GM21447 (cell line): ENCODE measurements around the gene ATG16L2.
"Not testable (repeated sequence)": the region's sequence is repeated elsewhere in the genome, so short reads cannot be mapped to it uniquely, and the experiment has no call there.

ENCODE experiments used
- ATAC-seq: cut with Tn5 transposase; IDR thresholded peaks from one replicate; pipeline ENCODE4 v1.9.1; 2021; ENCODE audit not compliant: unreplicated experiment

ATG16L2 gene

DNA sequence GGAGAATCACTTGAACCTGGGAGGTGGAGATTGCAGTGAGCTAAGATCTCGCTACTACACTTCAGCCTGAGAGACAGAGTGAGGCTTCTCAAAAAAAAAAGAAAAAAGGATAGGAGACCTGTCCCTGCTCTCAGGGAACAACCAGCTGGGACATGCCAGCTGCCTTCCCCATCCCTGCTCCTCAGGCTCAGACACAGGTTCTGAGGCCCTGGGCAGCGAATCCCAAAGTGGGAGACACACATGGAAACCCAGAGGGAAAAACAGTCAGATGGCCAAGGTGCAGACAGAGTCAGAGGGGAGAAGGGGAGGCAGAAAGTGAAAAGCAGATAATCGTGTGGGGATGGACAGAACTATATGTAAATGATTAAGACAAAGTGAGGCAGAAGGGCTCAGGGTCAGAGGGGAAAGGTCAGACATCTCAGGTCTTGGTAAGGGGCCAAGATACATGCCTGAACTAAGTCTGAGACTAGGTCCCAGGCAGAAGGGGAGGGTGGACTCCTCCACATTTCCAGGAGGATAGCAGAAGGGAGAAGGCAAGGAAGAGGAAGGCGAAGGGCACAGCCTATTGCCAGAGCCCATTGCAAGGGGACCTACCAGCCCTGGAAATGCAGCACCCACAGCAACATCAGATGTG is 34.6 kb upstream of the ATG16L2 start:
- no peak for ATAC-seq

DNA sequence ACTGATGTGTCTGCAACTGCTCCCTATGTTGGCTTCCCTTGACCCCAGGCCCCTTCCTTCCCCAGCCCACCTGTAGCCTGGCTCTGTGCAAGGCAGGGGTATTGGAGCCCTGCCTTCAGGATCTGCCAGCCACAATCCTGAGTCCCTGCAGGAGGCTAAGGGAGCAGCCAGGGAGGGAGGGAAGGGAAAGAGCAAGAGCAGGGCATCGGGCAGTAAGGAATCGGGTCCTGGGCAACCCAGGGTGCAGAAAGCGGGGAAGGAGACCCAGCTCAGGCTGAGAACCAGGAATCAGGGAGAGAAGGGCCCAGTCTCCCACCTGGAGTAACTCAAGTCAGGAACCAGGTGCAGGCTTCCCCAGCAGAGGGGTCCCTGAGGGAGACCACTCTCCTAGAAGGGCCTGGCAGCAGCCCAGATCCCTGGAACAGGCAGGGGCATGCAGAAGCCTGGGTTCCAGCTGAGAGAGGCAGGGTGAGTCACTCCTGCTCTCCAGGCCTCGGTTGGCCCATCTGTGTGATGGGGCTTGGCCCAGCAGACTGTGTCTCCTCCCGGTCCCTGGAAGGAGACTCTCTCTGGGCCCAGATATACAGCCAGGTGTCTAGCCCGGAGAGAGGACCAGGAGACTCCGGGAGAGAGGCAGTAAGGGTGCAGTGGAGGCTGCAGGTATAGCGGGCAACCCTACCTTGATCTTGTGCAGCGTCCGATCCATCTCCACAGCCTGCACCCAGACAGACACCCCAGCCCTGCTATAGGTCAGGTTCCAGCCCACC is 33.7 kb upstream of the ATG16L2 start:
- ATAC-seq, result no peak

DNA sequence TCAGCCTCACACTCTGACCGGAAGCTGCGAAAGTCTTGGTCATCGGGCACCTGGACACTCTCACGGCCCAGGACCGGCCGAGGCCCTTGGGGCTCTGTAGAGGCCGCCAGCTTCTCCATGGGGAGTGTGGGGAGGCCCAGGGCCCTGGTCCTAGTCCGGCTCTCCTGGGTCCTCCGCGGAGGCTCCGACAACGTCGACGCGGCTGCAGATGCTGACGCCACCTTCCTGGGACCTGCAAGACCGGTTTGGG is 33.2 kb upstream of the ATG16L2 start:
- ATAC-seq, result no peak

DNA sequence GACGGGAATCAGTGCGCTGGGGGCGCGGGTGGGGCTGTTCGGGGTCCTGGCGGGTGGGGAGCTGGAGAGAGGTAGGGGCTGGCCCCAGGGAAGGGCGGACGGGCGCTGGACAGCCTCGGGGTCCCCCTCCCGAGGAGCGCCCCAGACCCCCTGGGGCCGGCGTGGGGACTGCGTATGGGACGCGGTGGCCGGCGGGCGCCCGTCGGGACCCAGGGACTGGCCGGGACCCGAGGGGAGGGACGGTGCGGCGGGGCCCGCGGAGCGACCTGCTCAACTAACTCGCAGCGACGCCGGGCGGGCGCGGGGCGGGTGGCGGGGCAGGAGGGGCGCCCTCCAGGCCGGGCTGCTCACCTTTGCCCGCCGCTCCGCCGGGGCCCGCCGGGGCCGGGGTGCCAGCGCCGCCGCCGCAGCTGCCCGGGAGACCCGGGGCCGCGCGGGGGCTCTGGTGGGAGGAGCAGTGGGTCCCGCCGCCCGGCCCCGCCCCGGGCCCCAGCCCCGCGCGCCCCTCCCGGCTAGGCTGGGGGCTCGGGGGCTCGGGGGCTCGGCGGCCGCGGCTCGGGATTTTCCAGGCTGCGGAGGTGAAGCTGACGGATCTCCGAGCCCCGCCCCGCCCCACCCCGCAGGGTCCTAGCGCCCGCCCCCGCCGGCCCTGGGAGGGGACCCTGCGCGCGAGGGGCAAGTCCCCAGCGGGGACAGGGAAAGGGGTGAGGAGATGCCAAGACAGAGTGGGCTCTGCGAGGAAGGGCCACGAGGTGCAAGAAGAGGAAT is 32.7 kb upstream of the ATG16L2 start:
- no peak for ATAC-seq

DNA sequence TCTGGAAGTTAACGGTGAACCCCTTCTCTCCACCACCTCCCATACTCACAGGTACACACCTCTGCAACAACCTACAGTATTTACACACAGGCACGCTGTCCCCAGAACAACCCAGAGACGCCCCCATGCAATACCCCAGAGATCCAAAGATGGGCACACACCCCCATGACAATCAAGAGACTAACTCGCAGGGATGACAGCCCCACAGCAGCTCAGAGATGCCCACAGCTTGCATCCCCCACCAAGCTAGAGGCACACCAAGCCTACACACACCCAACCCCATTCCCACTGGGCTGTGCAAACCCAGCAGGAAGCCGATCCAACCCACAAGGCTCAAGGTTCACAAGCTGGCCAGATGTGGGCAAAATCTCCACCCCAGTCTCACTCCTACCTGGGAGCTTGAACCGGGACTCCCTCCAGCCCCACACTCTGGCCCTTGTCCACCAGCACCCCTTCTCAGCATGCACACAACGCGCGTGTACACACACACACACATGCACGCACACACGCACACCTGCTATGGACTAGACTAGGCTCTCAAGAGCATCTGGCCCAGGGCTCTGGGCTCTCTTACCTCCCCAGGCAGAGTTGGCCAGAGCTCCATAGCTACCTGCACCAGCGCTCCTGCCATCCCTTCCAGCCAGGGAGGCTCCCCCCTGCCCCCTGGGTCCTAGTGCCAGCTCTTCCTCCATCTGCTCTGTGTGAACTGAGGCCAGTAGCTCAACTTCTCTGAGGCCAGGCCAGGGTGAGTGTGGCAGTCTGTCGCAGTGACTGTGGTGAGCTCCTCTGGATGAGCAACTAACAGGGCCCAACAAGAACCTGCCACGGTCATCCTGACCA is 31.9 kb upstream of the ATG16L2 start:
- ATAC-seq, result no peak

DNA sequence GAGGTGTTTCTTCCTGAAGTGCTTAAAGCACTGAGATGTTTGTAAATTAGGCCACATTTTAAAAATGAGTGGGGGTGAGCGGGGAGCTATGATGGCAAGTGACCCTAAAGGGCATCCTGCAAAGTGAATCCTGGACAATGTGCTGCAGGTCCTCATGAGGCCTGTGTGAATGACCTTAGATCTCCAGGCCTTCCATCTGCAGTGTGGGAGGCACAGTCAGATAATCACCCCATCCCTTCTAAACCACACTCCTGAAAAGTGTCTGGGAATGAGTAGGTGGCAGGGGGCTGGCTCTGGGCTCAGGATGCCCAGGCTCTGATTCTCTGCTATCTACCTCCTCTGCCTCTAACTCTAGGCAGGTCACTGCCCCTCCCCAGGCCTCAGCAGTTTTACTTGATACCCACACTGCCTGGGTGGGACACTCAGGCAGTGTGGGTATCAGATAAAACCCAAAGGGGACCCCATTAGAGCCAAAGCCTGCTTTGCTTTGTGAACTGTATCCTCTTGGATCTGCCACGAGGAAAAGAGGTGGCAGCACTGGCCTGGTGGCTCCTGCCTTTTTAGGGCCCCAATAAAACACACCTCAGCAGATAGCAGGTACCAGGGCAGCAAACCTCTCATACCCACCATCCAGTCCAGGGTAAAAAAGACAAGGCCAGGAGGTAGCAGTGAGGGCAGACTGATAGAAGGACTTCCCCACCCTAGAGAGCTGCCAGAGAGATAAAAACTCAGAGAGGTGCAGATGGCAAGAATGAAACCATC is 30.9 kb upstream of the ATG16L2 start:
- ATAC-seq, result no peak

DNA sequence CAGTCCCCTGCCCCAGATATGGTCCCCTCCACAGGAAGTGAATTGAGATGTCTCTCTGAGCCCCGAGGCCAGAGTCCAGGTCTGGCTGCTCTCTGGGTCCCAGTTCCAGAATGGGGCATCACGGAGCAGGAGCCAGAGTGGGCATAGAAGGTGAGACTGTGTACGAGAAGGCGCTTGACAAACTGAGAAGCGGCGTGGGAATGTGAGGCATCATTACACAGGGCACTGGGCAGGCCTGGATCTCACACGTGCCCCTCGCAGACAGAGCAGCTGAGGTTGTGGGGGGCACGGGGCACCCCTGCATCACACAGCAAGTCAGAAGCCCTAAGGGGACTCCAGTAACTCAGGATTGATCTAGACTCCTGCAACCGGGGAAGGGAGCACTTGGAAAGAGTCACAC is 29.5 kb upstream of the ATG16L2 start:
- no peak for ATAC-seq

DNA sequence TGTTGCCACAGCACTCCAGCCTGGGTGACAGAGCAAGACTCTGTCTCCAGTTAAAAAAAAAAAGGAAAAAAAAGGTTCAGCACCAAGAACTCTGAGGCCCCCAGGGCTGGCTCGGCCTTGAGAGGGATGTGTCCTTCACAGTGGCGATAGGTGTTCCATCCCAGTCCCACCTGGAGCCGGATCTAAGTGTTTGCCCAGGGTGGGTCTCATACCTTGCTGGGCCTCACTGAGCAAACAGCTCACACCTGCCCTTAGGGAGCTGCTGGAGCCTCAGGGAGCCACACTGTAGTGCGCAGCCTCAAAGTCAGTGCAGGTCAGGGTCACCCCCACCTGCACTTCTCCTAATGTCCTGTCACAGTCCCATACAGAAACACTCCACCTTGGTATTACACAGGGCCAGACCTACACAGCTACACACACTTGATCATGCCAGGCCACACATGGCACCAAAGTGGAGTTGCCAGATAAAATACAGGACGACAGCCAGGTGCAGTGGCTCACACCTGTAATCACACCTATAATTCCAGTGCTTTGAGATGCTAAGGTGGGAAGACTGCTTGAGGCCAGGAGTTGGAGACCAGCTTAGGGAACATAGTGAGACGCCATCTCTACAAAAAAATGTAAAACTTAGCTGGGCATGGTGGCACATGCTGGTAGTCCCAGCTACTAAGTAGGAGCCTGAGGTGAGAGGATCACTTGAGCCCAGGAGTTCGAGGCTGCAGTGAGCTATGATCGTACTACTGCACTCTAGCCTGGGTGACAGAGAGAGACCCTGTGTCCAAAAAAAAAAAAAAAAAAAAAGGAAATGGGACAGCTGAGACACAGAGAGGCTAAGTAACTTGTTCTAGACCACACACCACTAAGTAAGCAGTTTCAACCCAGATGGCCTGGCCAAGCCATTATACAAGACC is 27.7 kb upstream of the ATG16L2 start:
- ATAC-seq, result no peak

DNA sequence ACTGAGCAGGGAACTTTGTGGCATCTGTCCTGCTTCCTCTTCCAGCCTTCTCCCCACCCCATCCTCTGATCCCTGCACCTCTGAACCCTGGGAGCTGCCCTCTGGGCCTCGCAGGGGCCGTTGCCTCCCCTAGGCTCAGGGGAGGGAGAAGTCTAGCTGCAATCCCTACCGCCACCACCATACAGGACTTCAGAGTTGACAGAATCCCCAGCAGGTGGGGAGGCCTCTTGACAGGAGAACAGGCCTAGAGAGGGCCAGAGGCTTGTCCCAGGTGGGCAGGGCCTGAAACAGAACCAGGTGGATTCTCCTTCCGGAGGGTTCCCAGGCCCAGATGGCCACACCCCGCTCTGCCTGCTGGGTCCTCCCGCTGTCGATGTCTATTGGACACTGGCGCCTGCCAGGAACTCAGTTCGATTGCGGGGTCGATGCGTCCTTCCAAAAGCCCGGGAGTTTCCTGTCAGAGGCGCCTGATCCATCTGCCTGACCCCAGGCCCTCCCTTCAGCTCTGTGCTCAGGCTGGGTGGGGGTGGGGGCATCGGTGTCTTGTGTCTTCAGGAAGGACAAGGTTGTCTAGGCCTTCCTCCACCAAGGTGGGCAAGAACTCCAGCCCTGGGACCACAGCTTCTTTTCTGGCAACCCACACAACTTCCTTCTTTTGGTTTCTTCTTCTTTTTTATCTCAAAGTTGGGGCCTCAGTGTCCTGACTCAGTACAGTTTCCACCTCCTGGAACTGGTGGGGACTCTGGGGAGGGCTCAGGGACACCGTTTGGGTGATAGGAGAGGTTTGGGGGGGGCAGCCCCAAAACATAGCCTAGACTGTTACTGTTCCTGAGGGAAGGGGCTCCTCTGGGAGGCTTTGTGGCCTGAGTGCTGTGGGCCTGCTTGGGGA is 26.8 kb upstream of the ATG16L2 start:
- no peak for ATAC-seq

DNA sequence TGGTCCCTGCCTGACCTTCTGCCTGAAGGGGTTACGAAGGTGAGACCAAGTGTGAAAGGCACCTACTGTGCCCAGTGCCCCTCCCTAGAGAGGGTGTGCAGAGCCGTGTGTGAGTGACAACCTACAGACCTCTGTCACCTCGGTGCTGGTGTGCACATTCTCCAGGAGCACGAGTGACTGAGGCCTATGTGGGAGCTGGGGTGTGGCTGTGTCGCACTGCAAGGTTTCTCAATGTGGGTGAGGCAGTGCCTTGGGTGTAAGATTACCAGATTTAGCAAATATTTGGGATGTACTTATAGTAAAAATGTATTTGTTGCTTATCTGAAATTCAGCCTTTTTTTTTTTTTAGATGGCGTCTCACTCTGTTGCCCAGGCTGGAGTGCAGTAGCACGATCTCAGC is 26.0 kb upstream of the ATG16L2 start:
- ATAC-seq, result no peak

DNA sequence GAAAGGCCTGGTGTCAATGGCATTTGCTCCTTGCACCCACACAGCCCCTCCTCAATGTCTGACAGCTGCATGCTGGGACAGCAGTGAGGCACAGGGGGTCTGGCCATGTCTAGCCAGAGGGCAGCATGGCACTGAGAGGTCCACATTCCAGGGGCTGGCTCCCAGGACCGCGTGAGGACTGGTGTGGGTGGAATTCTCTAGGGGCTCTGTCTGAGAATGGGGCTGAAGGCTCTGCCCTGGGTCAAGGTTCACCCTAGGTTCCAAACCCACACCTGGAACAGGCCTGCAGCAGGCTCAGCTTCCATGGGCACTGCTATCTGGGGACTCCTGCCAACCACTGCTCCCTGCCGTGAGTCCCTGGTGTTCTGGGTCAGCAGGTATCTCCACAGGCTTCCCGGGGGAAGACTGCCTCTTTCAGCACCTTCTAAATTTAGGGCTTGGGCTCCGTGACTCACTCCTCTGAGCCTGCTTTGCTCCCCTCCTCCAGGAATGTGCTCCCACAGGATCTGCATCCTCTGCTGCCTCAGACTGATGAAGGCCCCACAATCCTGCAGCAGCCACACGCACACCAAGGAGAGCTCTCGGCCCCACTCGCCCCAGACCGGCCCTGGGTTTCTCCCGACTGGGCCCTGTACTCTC is 24.6 kb upstream of the ATG16L2 start:
- no peak for ATAC-seq

DNA sequence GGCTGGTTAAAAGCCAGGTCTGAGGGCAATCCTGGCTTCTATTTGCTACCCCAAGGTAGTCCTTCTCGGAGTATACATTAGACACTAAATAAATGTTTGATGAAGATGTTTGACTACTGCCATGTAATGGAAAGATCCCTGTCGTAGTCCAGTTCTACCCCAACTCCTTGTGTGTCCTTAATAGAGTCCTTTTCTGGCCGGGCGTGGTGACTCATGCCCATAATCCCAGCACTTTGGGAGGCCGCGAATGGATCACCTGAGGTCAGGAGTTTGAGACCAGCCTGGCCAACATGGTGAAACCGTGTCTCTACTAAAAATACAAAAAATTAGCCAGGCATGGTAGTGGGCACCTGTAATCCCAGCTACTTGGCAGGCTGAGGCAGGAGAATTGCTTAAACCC is 23.0 kb upstream of the ATG16L2 start:
- not testable (repeated sequence) for ATAC-seq

DNA sequence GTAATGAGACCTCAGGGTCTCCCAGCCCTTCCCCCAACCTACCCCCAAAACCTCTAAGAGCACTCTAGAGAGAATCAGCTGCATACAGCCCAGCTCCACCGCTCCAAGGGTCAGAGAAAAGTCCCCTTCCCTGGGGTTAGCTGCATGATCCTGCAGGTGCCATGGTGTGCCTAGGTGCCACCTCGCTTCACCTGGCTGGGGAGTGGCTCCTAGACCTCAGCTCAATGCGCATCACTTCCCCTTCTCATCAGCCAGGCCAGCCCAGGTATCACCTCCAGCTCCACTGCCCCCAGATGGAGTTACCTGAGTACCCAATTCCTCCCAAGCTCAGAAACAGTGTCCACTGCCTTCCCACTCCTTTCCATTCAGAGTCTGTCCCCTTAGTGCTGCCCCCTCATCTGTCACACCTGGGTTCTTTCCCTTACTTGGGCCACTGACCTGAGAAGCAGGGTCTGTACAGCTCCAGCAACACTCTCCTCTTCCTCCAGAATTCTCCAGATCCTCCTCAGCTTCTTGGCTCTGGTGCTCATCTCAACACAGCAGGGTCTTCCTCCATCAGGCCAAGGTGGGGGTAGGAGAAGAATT is 21.7 kb upstream of the ATG16L2 start:
- ATAC-seq, result no peak

DNA sequence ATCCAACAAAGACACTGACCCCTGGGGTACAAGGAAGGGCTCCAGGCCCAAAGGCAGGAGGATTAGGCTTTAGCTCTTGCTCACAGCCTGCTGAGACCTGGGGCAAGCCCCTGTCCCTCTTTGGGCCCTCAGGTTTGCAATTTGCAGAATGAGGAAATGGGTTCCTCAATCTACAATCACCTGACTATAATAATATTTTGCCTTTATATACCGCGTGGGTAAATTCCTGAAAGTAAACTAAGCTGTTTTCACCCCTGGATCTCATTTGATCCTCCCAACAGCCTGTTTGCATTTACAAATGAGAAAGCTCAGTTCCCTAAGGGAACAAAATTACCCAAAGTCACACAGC is 21.2 kb upstream of the ATG16L2 start:
- ATAC-seq, result no peak

DNA sequence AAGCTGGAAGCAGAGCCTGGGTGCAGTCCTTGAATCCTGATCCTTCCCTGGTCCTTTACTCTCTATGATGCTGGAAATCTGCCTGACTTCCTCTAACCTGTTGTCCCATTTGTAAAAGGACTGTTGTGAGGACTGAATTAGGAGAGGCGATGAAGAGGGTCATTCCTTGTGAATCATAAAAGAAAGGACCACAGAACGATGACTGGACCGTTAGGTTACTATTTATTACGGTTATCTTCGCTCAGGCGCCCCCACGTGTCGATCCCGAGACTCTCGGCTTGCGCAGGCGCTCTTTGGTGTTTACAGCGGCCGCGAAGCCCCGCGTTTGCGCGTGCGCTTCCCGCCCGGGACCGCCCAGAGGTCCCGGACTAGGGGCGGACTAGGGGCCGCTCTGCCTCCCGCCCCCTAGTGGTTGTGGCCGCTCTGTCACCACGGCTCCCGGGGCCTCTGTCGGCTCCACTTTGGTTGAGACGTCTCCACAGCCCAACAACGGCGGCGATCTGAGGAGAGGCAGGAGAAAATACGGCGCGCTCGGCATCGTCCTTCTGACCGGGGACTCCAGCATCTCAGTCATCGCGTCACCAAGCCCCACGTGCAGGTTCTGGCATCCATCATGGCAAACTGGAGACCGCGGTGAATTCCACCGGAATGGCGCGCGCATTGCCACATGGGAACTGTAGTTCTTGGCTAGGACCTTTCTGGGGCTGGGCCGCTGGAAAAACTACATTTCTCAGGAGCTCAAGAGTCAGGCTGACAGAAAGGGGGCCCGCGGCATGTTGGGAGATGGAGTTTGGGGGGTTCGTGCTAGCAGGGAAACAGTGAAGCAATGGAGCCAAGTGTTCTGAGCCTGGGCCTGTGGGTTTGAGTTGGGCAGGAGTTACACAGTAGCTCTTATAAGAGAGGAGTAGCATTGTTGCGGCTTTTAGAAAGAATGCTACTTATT is 20.5 kb upstream of the ATG16L2 start, which contains the start of gene STARD10:
STARD10 (minus strand) TSS at position 623 of the 943 bp plus-strand sequence. CDS start 12,866 bp downstream, outside the sequence.
- ATAC-seq, result peak; percentile 84

DNA sequence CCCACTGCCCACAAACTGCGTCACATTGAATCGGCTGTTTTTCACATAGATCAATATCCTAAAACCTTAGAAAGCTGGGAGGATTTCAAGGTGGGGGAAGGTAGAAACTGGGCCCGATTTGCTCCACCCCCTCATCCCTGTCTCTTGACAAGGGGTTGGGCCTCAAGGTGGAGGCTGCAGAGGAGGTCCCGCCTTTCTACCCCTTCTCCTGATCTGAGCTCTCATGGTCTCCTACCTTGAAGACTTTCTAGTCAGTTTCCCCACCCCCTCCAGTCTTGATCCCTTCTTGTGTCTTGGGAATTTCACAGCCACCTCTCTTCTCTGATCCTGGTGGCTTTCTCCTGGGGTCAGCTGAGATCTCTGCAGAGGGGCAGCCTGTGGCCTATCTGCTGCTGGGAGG is 15.8 kb upstream of the ATG16L2 start:
- ATAC-seq, result no peak

DNA sequence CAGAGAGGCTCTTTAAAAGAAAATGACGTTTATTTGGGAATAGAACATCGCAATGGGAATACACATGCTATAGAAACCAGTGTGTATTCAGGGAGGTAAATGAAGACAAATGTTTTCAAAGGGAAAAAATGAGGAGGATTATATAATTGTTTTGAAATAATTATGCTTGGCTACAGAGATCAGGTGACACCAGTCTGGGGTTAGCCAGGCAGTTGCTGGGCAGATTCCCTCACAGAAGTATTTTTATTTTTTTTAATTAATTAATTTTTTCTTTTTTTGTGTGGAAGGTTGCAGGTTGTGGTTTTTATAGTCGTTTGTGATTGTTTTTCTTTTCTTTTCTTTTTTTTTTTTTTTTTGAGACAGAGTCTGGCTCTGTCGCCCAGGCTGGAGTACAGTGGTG is 14.8 kb upstream of the ATG16L2 start:
- ATAC-seq, result no peak
